GM21447 (cell line): ENCODE results near the gene TIE1.
"Not testable (repeated sequence)": the region's sequence is repeated elsewhere in the genome, so short reads cannot be mapped to it uniquely, and the experiment has no call there.

ENCODE experiments used
- ATAC-seq: cut with Tn5 transposase; IDR thresholded peaks from one replicate; pipeline ENCODE4 v1.9.1; 2021; ENCODE audit not compliant: unreplicated experiment

TIE1 gene

DNA sequence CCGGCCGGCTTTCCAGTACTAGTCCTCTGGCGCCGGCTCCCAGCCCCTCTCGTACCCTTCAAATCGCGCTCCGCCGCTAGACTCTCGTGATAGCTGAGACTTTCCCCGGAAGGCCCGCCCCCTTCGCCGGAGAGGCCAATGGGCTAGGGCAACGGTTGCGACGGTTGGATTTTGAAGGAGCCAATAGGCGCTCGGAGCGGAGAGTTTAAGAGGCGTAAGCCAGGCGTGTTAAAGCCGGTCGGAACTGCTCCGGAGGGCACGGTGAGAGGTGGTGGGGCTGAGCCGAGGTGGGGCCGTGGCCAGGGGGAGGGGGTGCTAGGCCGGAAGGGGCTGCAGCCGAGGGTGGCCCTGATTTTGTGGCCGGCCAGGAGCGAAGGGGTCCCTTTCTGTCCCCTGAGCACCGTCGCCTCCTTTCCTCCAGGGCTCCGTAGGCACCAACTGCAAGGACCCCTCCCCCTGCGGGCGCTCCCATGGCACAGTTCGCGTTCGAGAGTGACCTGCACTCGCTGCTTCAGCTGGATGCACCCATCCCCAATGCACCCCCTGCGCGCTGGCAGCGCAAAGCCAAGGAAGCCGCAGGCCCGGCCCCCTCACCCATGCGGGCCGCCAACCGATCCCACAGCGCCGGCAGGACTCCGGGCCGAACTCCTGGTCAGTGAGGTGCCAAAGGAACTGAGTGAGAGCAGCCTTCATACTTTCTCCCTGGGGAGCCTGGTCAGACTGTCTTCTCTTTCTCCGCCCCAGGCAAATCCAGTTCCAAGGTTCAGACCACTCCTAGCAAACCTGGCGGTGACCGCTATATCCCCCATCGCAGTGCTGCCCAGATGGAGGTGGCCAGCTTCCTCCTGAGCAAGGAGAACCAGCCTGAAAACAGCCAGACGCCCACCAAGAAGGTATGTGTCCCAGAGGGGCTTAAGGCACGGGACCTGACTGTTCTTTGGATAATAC lies 58.2 kb downstream of the TIE1 start, which contains the start of gene CDC20:
CDC20 (plus strand) TSS at position 236 of the 948 bp plus-strand sequence; CDS start at position 471, 235 bp downstream.
- ATAC-seq = peak; percentile 91

DNA sequence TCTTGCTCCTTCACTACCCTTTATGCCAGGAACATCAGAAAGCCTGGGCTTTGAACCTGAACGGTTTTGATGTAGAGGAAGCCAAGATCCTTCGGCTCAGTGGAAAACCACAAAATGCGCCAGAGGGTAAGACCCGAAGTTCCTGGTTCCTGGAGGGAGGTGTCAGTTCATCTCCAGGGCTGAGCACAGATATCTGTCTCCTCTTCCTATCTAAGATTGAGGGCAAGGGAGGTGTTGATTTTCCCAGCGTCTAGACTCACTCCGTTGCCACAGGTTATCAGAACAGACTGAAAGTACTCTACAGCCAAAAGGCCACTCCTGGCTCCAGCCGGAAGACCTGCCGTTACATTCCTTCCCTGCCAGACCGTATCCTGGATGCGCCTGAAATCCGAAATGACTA lies 58.9 kb downstream of the TIE1 start:
- no peak for ATAC-seq

DNA sequence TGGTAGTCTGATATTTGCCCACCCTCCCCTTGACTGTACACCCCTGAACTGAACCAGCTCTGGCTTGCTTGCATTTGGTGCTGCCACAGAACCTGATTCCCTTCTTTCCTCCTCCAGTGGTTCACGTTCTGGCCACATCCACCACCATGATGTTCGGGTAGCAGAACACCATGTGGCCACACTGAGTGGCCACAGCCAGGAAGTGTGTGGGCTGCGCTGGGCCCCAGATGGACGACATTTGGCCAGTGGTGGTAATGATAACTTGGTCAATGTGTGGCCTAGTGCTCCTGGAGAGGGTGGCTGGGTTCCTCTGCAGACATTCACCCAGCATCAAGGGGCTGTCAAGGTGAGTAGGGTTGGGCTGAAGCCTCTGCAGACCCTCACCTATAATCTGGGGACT lies 59.8 kb downstream of the TIE1 start:
- no peak for ATAC-seq

DNA sequence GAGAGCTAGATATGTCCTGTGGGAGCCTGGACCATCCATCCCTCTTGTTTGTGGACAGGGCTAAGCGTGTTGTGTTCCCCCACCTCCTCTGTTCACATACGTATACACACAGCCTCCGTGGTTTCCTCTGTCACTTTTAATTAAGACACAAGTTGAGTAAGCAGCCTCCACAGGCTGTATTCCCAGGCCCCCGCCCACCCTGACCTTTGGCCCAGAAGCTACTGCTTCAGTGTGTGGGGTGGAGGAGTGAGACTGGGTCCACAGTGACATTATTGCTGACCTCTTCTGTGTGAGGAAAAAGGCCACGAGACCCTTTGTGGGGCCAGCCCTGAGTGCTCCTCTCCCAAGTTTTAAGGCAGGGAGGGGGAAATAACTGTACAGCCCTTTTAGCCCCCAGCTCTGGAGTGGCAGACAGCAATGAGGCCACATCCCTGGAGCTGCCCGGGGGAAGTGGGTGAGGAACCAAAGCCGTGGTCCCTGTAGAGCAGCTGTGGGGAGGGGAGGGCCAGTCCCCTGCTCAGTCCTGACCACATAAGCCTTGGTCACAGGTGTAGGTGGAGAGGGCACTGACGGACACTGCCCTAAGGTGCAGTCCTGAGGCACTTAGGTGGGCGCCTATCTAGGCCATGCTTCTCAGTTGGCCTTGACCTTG lies 62.6 kb downstream of the TIE1 start:
- no peak for ATAC-seq

DNA sequence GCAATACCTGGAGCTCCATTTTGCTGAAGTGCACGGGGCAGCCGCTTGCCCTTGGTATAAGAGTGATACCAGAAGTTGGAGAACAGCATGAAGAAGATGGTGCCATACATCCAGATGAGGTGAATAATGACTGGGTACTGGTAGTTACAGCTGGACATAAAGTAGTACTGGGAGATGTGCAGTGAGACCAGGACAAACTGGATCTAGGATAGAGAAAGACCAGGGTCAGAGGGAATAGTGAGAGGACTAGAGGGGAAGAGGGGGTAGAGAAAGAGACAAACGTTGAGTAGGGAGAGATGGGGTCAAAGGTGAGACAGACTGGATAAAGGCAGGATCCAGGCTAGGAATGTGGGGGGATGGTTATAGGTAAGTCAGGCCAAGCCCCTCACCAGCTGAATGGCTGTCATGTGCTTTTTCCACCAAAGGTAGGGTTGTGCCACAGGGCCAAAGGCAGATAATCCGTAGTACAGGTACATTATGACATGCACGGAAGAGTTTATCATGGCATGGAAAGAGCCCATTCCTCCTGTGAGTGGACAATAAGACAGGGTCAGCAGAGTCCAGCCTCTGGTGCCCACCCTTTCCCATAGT lies 63.2 kb downstream of the TIE1 start:
- no peak for ATAC-seq

DNA sequence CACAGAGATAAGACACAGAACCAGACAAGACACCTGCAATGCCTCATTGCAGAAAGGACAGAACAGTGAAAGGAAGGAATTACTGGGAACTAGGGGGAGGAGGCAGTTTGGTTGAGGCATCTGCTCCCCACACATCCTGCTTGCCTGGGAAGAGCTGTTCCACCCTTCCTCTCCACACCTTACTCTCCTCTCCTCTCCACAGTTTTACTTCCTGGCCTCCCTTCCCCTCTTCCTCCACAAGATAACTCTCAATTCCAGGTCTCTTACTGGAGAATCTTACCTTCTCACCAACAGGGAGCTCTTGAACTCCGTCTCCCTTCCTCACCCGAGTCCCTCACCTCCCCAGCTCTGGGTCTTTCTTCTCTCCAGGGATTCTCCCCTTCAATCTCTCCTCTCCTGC lies 64.9 kb downstream of the TIE1 start:
- ATAC-seq = no peak

DNA sequence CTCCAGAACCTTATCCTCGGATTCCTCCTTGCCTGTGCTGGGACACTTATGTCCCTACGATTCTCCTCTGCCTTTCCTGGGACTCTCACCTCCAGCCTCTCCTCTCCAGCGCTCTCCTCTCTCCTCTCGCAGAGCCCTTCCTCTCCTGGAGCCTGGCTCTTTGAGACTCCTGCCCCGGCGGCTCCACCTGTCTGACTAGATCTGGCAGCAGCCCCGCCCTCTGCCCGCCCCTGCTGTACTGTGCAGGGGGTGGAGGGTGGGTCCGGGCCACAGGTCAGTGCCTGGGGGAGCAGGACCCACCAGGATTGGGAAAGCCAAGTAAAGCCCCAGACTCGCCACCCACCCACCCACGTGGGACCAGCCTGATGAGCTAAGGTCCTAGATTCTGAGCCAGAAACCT lies 65.4 kb downstream of the TIE1 start:
- no peak for ATAC-seq

DNA sequence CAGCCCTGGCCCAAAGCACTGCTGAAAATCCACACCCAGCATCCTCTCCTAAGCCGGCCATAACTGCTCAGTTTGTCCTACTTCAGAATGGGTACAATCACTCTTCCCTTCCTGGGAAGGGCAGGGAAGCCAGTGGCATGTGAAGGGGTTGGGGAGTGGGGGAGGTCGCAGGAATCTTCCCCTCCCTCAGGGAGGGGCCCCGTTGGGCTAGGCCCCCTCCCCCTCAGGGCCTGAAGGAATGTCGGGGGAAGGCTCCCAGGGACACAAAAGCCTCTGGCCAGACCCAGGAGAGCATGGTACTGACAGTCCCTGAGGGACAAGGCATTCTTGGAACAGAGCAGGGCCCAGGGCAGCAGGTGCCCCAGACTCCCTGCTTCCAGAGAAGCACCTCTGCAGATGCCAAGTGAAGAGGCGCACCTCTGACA lies 65.8 kb downstream of the TIE1 start:
- ATAC-seq = no peak

DNA sequence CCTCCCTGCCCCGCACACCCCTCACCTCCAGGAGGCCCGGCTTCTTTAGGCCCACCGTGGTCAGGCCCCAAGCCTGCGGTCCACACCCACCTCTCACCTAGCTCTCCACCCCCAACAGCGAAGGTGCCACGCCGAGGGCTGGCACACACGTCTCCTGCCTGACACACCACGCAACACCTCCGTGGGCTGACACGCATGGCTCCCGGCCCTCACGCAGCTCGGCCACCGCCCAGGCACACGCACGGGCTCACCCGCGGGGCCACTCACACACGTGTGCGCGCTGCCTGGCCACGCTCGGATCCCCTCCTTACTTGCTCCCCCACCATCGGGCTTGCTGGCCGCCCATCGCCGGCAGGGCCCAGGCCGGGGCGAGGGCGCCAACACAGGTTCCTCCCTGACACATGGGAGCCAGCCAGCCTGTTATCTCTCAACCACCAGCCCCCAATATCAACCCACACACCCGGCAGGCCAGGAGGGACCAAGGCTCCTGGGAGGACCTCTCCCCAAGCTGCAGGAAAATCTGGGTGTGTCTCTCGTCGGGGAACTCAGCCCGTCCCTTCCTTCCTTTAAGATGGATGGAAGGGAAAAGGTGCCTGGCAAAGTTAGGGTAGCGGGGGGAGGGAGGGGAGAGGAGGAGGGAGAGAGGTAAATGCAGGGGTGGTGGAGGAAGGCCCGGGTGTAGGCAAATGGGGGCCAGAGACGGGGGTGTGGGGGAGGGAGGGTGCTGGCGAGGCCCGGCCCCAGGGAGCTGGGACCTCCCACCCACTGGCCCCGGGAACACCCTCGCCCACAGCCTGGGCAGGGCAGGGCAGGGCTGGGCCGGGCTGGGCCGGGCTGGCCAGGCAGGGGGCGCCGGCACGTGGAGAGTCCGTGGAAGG lies 66.5 kb downstream of the TIE1 start:
- ATAC-seq = peak; percentile 30

DNA sequence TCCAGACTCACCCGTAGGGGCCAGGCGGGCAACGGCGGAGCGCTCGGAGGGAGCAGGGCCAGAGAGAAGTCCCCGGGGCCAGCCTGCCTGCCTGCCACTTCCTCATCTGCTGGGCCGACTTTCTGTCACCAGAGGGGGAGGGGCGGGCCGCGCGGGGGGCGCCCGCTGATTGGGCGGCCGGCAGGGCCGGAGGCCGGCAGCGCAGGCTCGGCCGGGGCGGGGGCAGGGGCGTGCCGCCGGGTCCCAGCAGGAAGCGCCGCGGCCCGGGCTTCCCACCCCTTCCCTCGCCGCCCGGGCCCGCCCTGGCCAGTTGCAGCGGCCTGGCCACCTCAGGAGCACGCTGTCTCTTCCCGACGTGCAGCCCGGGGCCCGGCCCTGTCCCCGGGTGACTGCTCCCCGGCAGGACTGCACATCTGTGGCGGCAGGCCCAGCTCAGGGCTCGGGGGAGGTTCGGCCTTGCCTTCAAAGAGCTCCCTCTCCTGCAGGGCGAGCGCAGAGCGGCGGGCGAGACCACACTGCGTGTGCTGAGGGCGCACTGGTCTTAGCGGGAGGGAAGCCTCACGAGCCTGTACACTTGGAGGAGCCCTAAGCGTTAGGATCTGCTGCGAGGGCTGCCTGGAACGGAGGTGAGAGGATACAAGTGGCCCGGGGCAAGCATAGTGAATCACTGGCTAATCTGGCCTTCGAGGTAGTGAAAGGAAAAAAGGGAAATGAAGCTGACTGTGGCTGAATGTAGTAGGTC lies 67.3 kb downstream of the TIE1 start, which contains the start of gene ELOVL1:
ELOVL1 (minus strand) TSS at position 108 of the 742 bp plus-strand sequence. CDS start 2,402 bp downstream, outside the sequence.
- peak; percentile 70 for ATAC-seq

DNA sequence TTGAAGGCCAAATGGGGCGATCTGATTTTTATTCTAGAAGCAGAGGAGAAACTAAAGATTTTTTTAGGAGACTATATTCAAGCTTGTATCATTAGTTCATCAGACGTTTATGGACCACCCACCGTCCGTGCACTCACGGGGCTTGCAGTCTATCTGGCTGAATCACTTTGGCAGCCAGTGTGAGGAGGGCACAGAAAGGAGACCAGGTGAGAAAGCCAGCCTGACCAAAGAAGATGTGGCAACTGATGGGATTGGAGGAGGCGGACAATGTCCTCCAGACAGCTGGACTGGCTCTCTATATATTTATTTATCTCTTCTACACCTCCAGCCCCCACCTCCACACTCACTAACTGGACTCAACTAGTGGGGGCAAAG lies 67.9 kb downstream of the TIE1 start:
- peak; percentile 1 for ATAC-seq

DNA sequence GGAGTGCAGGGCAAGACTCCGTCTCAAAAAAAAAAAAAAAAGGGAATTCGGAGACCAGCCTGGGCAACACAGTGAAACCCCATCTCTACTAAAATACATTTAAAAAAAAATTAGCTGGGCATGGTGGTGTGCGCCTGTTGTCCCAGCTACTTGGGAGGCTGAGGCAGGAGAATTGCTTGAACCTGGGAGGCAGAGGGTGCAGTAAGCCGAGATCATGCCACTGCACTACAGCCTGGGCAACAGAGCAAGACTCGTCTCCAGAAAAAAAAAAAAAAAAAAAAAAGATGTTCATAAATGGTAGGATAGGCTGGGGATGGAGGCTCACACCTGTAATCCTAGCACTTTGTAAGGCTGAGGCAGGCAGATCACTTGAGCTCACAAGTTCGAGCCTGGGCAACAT lies 69.0 kb downstream of the TIE1 start:
- not testable (repeated sequence) for ATAC-seq

DNA sequence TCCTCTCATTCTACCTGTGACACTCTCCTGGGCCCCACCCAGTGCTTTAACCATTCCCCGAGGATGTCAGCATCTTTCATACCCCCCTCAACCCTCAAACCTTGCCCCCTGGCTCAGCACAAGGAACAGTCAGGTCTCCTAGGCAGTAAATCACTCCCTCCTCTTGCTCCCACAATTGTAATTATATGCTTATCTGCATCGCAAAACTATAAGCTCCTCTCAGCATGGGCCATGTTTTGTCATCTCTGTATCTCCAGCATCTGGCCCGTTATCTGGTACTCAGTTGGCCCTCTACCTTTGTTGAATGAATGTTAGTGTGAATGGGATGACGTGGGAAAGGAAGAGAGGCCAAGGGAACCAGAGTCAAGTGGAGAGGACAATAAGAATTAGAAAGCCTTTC lies 69.8 kb downstream of the TIE1 start:
- ATAC-seq = no peak

DNA sequence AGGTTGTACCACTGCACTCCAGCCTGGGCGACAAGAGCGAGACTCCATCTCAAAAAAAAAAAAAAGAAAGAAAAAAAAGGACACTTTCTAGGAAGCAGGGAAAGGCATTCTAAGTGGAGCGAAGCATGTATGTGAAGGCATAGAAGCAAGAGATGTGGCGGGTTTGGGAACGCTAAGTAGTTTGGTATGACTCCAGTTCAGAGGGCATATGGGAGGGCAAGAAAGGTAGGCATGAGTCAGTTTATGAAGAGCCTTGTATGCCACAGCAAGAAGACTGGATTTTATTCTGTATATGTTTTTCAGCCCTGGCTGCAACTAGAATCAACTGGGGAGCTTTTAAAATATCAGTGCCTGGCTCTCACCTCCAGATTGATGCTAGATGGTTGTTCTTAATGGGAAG lies 71.4 kb downstream of the TIE1 start:
- ATAC-seq = no peak
